ENCODE measurements around the gene SEMA3F. TPM values are rescaled to one million over a fixed set of nuclear protein-coding genes. Genes with fewer than 3 reads are reported as not detected.

SEMA3F gene
- 23.3 TPM for total RNA-seq

DNA sequence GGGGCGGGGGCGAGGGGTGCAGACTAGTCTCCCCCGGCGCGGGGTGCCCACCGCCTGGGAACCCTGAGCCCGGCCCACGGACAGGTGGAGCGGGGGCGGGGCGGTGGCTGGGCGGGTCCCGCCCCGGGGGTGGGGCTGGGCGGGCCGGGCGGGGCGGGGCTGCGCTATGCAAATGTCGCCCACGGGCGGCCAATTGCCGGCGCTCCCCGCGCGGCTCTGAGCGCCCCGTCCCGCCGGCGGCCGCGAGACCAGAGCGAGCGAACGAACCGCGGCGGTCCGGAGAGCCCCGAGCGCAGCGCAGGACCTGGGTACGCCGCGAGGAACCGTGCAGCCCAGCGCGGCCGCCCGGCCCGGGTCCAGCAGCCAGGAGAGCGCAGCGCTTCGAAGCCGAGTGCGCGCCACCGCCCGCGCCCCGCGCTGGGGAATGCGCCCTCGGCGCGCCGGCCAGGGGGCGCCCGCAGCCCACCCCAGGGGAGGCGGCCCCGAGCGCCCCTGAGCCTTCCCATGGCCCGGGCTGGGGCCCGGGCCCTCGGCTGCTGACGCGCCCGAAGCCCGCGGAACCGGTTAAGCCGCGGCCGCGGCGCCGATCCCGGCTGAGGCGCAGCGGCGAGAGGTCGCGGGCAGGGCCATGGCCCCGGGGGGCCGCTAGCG lies at the start of gene SEMA3F:
Gene SEMA3F, plus strand, starts transcription at position 485 of the 651 bp plus-strand sequence. CDS start 4,299 bp downstream, outside the sequence.
- no peak for DNase-seq

DNA sequence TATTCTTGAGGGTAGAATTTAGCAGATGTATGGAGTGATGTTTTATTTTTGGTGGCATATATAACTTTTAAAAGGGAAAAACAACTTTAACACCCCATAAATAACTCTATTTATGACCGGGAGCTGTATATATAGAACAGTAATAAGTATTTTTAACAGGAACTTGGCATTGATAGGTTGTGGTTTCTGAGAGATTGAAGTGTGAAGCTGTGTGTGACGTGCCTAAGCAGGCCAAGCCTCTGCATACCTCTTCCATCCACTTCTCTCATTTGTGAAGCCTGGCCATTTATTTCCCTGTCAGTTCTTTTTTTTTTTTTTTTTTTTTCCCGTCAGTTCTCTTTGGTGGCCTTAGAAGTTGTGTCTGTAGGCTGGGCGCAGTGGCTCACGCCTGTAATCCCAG lies 43.4 kb upstream of the SEMA3F start:
- no peak for DNase-seq

DNA sequence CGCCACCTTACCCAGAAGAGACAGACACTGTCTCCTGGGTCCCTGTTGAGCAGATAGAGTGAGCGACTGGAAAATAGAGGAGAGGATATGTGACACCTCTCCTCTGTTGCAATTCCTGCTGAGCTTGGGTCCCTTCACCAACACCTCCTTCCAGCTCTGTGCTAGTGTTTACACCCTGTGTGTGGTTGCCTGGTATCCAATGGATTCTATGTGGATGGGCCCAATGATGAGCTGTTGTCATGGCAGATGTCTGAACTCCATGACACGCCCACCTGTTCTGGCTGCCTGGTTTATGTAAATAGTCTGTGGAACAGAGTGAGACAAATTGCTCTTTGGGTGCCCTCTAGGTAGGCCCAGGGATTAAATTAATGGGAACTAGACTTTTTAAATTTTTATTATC lies 42.7 kb upstream of the SEMA3F start:
- DNase-seq = no peak

DNA sequence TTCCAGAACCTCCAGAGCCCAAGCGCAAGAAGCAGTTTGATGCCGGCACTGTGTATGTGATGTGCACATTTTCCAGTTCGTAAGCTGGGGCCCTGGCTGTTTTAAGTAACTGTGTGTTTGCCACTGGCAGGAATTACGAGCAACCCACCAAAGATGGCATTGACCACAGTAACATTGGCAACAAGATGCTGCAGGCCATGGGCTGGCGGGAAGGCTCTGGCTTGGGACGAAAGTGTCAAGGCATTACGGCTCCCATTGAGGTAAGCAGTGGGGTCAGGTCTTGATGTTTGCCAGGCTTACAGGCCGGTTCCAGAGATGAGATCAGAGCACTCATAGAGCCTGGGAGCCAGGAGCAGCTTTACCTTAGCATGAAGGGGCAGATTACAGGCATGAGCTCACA lies 38.0 kb upstream of the SEMA3F start:
- DNase-seq = no peak

DNA sequence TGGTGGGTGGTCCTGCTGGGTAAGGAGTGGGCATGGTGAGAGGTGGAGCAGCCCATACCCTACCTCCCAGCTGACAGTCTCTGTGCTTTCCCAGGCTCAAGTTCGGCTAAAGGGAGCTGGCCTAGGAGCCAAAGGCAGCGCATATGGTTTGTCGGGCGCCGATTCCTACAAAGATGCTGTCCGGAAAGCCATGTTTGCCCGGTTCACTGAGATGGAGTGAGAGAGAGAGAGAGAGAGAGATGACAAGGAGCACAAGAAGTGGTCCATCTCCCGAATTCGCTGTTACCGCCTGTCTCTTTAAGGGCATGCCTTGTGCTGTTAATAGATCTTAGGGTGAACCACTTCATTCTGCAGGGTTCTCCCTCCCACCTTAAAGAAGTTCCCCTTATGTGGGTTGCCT lies 36.9 kb upstream of the SEMA3F start:
- no peak for DNase-seq

DNA sequence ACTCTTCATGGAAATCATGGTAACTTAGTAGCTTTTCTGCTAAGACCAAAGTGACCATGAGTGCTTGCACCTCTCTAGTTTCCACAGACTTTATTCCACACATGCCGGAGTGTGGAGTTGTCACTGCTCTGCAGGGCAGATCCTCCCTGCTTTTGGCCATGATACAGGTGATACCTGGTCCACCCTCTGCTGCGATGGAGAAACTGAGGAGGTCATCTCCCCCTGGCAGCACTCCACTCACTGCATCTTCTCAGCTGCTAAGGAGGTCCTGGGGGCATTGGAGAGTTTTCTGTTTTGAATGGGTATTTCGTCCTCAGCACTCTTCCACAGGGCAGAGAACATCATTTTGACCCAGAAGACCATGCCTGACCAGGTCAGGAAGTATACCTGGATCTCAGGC lies 35.3 kb upstream of the SEMA3F start:
- no peak for DNase-seq

DNA sequence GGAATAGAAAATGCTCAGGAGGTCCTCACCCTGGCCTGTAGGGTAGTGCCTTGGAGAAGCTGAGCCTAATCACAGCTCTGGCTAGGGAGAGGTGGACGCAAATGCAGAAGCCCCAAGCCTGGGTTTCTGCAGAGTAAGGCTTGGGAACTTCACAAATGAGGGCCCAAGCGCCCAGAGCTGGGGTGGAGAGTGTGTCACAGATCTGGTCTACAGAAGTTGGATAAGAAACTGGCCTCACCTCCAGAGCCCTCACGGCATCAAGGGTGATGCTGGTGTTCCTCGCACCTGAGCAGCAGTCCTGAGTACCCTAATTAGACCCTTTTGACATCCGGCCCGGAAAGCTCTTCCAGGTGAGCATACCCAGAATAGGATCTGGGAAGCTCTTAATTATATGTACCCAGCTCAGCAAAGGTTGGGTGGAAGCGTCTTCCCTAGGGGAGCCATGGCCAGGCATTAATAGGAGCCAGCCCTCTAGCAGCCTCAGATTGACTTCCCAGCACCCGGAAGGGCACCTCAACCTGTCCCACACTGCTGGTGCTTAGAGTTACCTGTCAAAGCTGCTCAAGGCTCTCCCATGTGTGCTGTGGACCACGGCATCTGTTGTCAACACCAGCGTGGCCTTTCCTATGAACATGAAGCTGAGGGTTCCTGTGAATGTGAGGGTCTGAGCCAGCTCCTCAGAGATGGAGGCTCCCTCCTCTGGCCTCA lies 34.6 kb upstream of the SEMA3F start:
- no peak for DNase-seq

DNA sequence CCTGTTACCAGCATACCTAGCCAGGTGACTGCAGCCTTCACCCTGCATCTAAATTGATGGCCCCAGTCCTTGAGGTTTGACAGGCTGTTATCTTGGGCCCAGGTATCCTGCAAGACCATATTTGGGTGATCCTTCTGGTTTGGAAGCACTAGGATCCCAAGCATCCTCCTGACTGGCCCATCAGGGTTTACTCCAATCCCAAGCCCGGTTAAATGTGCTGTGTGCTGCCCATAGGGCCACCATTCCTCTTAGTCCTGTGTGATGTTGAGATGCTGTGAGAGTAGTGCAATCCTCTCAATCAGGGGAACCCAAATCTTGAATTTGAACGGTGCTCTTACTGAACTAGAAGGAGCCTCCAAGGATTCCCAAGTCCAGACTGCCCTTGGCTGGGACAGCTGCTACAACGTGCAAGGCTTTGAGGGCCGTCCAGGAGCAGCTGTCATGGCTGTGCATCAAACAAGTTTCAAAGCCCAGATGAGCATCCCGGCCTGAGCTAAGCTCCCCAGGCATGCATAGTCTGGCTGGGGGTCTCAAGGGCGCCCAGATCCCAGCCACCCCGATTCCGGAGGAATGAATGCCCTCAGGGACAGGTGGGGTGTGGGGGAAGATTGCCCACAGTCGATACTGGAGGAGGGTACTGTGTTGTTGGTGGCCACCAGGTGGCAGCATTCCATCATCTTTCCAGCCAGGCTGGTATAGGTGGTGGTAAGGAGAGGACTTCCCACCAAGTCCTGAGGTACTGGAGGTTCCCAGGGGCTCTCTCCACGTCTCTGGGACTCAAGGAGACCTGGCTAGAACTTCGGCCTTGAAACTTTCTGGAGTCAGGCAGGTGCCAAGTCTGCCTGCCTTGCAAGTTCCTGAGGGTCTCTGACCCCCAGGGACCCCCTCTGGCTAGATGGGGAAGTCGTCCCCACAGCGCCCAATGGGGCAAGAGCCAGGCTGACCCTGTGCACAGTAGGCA lies 33.8 kb upstream of the SEMA3F start:
- peak; percentile 57 for DNase-seq

DNA sequence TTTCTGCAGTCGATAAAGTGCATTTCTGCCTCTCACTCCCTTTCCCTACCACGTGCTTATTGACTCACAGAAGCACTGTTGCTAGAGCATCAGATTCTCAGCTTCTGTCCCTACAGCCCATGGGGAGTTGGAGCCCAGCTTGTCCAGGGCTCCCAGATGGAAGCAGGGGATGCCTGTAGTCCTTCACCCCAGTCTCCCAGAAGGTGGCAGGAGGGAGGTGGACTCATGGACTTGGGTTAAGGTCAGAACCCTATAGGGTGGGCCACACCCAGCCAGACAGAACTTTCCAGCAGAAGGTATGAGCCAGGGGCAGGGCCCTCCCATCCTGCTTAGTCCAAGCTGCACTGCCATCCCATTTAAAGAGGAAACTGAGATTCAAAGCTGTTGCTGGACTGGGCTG lies 33.1 kb upstream of the SEMA3F start:
- no peak for DNase-seq

DNA sequence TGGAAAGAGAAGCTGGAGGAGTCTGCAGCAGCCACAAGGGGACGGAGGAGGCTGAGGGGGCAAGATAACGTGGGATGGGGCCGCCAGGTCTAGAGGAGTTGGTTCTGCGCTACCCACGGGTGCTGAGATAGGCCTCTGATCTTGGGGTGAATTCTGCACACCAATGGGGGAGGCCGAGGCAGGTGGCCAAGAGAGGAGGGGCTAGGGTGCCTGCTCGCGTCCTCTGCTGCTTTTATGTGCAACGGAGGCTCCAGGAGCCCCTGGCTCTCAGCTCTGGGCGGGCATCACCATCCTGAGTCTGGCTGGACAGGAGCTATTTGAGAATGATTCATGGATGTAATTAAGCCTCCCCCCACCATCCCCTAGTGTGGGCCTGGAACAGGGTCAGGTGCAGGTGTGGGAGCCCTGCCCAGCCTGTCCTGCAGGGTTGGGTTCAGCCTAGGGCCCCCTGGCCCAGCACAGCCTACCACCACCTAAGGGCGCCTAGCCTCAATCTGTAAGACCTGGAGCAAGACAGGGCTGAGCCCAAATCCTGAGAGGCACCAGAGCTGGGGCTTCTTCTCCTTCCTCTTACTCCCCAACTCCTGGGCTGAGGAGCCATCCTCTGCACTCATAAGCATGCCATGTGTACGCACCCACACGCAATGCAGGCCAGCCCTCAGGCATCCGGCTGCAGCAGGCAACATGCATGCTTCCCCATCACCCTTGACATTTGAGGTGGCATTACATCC lies 32.3 kb upstream of the SEMA3F start:
- no peak for DNase-seq

DNA sequence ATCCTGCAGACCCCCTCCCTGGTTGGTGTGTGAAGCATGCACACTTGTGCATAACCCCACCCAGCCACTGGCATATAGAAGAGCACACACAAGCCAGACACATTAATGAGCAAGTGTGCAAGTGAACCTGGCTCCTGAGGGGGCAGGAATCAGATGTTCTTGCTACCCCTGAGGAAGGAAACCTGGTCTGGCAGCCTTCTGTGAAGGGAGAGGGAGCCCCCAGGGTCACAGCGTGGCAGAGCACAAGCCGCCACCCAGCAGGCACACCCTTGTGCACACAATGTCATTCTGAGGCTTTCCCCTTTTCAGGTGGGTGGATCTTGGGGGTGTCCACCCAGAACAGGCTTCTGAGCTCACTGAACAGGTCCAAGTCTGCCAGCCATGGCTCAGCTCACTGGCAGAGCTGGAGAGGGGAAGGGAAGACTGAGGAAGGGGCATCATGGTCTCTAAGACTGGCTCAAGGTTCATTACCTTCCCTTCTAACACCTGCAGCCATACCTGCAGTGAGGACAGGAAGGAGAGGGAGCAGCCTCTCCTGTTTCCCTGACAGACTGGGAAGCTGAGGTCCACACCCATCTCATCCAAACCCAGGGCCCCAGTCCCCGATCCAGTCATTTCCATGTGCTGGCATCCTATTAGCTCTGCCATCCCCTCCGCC lies 31.6 kb upstream of the SEMA3F start:
- no peak for DNase-seq

DNA sequence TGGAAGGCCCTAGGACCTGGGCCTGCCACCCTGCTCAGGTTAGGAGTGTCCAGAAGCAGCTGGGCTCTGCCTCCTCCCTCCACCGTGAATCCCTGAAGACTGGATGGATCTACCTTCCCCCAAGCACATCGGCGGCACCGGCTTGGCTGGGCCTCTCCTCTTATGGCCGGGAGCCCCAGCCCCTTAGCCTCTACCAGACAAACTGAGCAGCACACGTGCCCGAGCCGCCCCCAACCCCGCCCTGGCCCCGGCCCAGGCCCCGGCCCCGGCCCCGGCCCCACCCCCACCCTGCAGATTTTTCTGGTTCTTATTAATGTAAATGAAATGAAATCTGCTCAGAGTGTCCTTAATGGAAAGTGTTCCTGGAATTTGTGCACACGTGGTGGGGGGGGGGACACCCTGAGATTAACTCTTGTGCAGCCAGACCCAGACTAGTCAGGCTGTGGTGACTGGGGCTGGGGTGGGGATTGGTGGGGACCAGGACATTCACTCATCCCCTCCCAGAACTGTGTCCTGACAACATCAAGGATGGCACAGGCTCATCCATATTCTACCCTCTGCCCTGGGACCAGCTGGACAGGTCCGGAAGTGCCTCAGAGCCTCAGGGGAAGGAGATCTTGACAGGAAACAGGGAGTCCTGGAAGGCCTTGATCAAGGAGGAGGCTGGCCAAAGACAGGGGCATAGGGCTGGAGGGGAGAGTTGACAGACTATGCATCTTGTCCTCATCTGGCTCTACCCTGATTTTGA lies 30.9 kb upstream of the SEMA3F start:
- DNase-seq = peak; percentile 13

DNA sequence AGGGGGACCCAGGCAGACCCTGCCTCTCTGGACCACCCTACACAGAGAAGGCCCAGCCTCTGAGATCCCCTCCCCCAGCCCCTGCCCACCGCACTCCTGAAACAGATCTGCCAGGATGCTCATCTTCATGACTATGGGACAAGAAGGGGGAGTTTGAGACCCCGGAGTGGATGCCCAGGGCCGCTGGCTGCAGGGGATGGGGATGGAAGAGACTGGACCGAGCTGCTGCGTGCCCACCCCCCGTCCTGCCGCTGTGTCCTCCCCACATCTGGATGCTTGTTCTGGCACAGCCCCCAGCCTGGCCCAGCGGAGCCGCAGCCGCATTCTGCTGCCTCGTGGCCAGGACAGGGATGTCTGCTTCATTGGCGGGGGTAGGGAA lies 30.3 kb upstream of the SEMA3F start:
- no peak for DNase-seq

DNA sequence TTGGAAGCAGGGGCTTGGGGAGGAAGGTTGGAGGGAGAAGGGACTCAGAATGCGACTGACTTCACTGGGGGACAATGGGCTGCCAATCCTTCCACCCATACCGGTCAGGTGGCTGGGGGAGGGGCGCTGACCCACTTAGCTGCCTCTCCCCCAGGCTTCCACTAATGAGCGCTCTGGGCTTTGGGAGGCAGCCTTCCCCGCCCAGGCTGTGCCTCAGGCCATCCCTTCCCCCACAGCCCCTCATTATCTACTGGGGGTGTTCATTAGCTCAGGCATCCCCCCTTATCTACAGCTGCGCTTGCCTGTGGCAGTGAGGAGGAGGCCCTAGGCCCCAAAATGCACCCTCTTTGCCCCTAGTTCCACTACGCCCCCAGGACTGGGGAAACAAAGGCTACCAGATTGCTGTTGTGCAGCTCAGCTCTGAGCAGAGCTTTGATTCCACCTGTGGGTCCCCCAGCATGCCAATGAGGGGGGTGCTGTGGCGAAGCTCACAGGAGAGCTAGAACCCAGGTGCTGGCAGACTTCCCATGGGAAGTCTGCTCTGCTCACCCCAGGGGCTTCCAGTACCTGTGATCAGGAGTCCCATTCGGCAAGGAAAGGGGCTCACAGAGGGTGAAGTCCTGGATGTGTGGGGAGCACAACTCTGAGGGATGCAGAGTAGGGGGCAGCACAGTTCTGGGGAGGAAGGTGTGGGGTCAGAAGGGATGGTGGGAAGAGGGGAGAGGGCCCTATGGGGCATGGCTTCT lies 29.4 kb upstream of the SEMA3F start:
- no peak for DNase-seq

DNA sequence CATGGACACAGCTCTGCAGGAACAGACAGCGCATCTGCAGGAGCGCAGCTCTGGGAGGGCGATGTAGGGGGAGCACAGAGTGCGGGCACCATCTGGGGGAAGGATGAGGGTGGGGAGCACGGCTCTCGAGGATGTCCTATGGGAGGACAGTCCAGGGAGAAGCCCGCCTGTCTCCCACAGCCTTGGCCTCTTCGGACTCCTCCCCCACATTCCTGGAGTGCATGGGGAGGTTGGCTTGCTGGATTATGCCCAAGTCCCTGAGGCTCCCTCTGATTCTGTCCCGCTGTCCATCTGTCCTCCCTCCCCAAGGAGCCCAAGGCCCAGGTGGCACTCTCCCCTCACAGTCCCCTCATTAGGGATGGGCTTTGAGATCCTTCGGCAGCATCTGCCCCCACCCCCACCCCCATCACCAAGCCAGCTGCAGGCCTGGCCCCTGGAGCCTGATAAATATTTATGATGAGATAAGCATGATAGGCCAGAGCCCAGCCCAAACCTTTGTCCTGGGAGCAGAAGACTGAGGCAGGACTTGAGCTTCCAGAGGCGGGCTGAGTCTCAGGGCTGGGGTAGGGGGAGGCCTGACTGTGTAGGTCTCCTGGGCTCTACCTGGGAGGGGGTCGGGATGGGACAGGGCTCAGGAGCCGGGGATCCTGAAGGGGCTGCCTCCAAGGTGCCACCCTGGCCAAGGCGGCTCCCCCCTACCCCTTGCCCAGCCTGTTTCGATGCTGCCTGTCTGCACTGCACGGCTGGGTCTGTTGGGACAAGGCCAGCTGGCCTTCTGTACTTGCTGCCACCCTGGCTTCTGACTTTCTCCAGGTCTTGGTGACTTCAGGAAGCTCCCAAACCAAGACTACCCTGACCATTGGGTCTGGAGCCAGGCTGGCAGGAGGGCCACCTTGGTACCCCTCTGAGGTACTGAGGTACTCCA lies 28.6 kb upstream of the SEMA3F start:
- DNase-seq = no peak

DNA sequence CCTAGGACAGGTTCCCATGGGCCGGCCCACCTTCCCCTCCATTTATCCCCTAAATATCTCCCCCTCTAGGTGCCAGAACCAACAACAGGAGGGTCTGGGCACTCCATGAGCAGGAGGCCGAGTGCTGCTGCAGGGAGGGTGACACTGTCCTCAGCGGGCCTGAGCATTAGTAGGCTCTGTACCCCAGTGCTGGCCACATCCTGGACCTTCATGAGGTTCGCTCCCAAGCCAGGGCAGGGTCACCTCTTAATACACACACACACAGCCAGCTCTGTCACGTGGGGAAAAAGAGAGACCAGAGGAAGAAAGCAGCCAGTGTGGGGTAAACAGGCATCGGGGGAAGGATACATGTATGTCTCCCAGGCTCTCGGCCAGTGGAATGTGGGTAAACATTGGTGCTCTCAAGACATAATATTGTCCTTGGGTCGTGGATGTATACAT lies 27.9 kb upstream of the SEMA3F start:
- DNase-seq = no peak

DNA sequence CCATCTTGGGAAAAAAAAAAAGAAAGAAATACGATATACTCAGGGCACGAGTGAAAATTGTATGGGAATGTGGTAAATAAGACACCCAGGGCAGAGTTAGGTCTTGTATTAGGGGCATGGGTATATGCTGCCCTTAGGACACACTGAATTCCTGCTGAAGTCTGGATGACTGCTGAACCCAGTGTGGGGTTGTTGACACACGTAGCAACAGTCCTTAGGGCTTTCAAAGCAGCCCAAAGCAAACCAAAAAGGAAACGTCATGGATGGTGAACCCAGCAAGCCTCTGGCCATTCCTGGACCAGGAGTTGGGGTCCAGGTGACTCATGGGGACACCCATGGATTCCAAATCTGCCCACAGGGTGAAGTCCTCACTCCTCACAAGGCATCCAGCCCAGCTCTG lies 27.1 kb upstream of the SEMA3F start:
- DNase-seq = no peak

DNA sequence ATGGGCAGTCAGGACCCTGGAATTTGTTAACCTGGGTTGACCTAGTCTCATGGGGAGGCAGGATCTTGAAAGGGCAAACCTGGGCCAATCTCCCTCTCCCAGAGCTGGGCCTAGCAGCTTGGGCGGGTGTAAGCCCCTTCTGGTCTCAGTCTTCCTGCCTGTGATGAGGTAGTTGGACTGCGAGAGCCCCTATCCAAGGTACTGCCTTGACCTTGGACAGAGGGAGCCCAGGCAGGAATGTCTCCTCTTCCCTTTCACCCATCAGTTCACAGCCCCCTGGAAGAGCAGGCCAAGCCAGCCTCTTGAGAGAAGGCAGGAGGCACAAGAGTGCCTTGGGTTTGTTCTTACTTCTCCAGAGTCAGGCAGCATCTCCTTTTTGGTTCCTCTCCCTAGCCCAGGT lies 24.7 kb upstream of the SEMA3F start:
- no peak for DNase-seq
